IPS DF 4.7 (cell line): ENCODE results near the gene PSORS1C1.
"Not testable (repeated sequence)": the region's sequence is repeated elsewhere in the genome, so short reads cannot be mapped to it uniquely, and the experiment has no call there.

Experiments
- DNase-seq: peaks from one replicate; pipeline ENCODE4 v3.0.0-alpha.2; 2013; ENCODE audit warnings: low spot score; ENCODE audit errors: extremely low read depth

Gene PSORS1C1

GRCh38 chr6:31114541-31114878 lies at the start of gene PSORS1C1:
TSS of gene PSORS1C1 (plus strand) at chr6:31114800. CDS start at chr6:31129633, 14,833 bp downstream.
- no peak for DNase-seq

GRCh38 chr6:31065556-31065955 lies 49.0 kb upstream of the PSORS1C1 start:
- no peak for DNase-seq

GRCh38 chr6:31067028-31067427 lies 47.6 kb upstream of the PSORS1C1 start:
- not testable (repeated sequence) for DNase-seq

- not testable (repeated sequence) for DNase-seq
These were observed 46.5 kb upstream of the PSORS1C1 start for GRCh38 chr6:31067891-31068668.

- no peak for DNase-seq
These were observed 45.8 kb upstream of the PSORS1C1 start for GRCh38 chr6:31068669-31069340.

GRCh38 chr6:31070711-31071197 lies 43.8 kb upstream of the PSORS1C1 start:
- no peak for DNase-seq

- no peak for DNase-seq
These were observed 40.2 kb upstream of the PSORS1C1 start for GRCh38 chr6:31074401-31074800.

- no peak for DNase-seq
These were observed 39.1 kb upstream of the PSORS1C1 start for GRCh38 chr6:31075528-31075927.

- DNase-seq: no peak
These were observed 38.0 kb upstream of the PSORS1C1 start for GRCh38 chr6:31076611-31077010.

- DNase-seq: no peak
These were observed 34.8 kb upstream of the PSORS1C1 start for GRCh38 chr6:31079656-31080261.

GRCh38 chr6:31081872-31082271 lies 32.7 kb upstream of the PSORS1C1 start:
- no peak for DNase-seq

- DNase-seq: peak; percentile 62
These were observed 30.8 kb upstream of the PSORS1C1 start for GRCh38 chr6:31083742-31084354.

- no peak for DNase-seq
These were observed 27.7 kb upstream of the PSORS1C1 start for GRCh38 chr6:31086788-31087440.

- DNase-seq: no peak
These were observed 27.0 kb upstream of the PSORS1C1 start for GRCh38 chr6:31087494-31088089.

- DNase-seq: no peak
These were observed 24.2 kb upstream of the PSORS1C1 start for GRCh38 chr6:31090275-31090972.

- DNase-seq: no peak
These were observed 23.6 kb upstream of the PSORS1C1 start for GRCh38 chr6:31090973-31091364.

GRCh38 chr6:31091680-31092079 lies 22.9 kb upstream of the PSORS1C1 start:
- no peak for DNase-seq

GRCh38 chr6:31092238-31092637 lies 22.4 kb upstream of the PSORS1C1 start:
- no peak for DNase-seq

GRCh38 chr6:31092769-31093505 lies 21.7 kb upstream of the PSORS1C1 start:
- DNase-seq: no peak
